ENCODE measurements around the gene NKX3-2.
"Not testable (repeated sequence)": the region's sequence is repeated elsewhere in the genome, so short reads cannot be mapped to it uniquely, and the experiment has no call there.

GRCh38 chr4:13560111-13560510, 15.8 kb upstream of the NKX3-2 start:
- not testable (repeated sequence) for TF ChIP-seq CTCF (IDR thresholded peaks at IDR 0.05; ENCODE audit: insufficient read depth, low read depth, low read length); EZH2 (IDR thresholded peaks at IDR 0.05; ENCODE audit: insufficient read depth, low read length)
